Dedifferentiated amniotic fluid mesenchymal stem cell (primary cell): ENCODE results near the gene CFAP46.

Experiments
- DNase-seq: peaks from one replicate; pipeline ENCODE4 v3.0.0-alpha.2; 2016; ENCODE audit errors: extremely low spot score

CFAP46 gene

DNA sequence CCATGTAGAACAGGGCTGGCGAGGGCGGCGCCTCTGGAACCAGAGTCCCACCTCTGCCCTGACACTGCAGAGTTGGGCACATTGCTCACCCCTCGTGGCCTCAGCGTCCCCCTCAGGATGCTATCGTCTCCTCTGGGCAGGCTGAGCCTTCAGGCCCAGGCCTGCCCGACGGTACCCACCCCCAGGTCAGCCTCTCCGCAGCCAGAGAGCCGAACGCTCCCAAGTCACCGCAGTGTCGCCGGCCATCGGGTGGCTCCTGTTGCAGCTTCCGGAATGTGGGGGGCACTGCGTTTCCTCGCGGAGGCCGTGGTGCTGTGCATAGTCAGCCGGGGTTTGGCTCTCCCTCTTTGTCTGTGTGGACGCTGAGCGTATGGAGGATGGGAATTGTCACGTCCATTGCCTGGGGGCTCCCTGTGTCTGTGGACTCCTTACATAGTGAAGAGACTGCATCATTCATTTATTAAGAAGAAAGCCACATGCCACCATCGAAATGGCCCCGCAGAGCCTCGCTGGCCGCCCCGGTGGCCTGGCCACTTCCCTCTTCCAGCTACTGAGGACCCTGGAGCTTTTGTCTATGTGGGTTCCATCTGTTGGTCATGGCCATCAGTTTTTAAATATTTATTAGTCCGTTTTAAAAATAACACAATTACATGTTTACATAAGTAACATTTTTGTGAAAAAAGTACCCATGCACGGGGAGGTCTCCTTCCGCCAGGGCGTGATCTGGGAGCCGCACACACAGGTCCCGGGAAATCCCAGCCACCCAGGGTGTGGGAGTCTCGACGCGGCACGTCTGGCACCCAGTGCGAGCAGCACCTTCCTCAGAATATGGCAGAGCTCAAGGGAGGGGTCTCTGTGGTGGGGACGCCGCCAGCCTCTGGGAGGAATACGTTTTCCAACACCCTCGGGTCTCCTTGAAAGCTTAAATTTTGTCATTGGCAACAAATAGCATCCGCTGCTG is 172.0 kb downstream of the CFAP46 start:
- no peak for DNase-seq

DNA sequence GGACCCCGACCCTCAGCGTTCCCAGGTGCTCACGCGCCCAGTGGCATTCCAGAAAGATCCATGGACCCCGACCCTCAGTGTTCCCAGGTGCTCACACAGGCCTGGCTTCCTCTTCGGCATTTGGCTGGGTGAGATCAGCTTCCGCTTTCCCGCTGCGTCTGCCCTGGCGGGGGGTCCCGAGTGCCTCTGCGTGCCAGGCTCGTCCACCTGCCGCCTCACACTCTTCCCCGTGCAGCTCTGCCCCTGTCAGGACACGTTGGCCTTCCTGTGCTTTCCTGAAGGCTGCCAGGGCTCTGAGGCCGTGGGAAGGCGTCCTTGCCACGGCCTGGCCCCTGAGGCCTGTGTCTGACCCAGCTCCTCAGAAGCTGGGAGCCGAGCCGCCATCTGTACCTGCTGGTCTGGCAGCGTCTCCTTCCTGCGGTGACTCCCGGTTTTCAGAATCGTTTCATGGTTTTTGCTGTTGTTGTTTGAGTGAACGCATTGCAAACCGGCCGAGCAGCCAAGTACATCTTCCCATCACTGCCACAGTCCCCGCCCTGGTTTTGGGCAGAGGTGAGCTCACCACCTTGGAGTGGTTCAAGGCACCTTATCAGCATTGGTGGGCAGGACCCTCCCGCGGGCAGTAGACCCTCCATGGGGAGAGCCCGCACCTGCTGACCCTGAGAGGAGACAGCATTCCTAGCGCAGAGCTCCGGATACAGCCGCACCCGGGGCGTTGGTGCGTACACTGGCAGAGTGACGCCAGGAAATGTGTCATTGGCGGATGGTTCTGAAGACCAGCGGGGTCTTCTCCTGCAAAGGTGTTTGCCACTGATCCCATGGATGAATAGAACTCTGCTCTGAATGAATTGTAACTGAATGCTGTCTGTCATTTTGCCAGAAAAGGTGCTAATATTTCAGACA is 173.8 kb downstream of the CFAP46 start:
- DNase-seq = no peak

DNA sequence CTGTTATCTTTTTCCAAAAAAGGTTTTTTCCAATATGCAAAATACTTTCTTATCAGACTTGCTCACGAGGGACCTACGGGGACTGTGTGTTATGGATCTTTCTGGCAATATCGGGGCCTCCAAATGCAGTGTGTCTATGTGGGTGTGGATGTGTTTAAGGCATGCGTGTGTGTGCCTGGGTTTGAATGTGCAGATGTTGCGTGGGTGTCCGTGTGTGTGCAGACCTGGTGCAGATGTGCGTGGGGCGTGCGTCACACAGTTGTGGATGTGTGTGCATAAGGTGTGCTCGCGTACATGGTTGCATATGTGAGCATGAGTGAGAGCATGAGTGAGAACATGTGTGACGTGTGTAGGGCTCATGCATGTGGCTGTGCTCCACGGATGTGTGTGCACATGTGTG is 176.1 kb downstream of the CFAP46 start:
- no peak for DNase-seq

DNA sequence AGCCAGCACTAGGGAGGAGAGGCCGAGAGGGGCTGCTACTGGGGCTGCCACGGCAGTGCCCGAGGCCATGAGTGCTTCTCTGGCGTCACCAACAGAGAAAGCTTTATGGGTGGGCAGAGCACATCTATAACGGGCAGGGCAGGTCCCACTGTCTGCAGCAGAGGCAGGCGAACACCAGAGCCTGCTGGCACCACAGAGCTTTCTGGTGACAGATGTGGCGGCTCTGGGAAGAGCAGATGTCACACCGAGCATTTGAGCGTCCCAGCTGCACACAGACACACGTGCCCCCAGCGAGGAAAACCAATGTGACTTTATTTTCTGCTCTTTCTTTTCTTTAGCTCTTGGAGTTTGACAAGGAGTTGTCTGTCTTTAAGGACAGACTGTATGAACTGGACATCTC is 176.9 kb downstream of the CFAP46 start:
- no peak for DNase-seq

DNA sequence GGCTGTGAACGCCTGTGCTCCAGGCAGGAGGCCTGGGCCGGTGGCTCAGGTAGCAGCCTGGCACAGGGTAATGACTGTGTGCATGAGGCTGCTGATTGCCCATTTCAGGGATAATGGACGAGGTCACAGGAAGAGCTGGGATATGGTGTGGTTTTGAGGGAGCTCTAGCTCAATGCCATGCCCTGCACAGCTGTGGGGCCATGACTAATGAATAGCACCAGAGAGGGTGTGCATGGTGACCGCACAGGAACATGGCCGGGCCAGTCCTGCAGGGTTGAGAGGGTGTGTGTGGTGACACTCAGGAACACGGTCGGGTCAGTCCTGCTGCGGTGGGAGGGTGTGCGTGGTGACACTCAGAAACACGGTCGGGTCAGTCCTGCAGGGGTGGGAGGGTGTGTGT is 178.3 kb downstream of the CFAP46 start:
- no peak for DNase-seq

DNA sequence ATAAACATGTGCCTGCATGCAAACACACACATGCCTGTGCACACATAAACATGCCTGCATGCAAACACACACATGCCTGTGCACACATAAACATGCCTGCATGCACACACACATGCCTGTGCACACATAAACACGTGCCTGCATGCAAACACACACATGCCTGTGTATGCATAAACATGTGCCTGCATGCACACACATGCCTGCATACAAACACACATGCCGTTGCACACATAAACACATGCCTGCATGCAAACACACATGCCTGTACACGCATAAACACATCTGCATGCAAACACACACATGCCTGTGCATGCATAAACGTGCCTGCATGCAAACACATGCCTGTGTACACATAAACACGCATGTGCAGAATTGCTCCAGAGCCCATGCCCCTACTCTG is 178.8 kb downstream of the CFAP46 start:
- no peak for DNase-seq

DNA sequence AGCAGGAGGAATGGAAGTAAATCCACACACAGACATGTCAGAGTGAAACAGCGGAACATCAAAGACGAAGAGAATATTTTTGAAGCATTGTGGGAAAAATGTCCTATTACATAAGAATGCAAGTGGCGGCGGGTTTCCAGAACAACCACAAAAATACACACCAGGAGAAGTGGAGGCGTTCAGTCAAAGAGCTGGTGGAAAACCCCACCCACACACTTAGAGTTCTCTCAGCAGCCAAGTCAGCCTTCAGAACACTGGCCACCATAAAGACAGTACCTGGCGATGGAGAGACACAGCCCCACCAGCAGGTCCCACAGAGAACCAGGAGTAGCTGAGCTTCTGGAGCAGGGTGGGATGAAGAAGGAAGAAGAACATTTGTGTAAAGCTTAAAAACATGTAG is 180.1 kb downstream of the CFAP46 start:
- DNase-seq = no peak

DNA sequence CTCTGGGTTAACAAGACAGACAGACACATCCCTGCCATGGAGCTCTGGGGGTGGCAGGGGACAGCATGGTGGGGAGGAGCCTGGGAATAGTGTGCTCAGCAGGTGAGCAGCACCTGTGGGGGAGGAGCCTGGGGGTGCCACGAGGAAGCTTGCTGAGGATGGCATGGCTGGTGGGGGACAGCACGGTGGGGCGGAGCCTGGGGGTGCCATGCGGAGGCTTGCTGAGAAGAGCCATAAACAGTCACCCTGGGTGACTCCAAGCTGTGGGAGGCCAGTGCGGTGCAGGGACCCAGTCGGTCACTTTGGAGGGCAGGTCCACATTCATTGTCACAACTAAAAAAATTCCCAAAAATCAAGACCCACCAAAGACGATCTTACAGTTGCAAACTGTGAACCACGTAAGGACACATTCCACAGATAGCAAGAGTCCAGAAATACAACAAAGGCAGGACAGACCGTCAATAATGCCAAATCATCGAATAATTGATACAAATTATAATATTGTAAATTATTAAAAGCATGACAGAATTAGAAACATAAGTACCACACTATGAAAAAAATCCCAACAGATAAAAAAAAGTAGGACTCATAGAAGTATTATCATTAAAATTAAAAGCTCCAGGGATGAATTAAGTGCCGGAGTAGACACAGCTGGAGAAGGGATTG is 180.8 kb downstream of the CFAP46 start:
- no peak for DNase-seq

GRCh38 chr10:132758865-132759264 is 183.5 kb downstream of the CFAP46 start:
- no peak for DNase-seq
